Measurements from ENCODE around the gene CA11. TPM values are rescaled to one million over a fixed set of nuclear protein-coding genes. Genes with fewer than 3 reads are reported as not detected.

The CA11 gene
- total and polyA plus RNA-seq, 2 of the 8 experiments (the other 6 are each of a cell fraction or from before 2014, with no cell fraction given): 51.7 to 71.4 TPM

GRCh38 chr19:48629599-48630295, 16.2 kb downstream of the CA11 start:
- no peak overlapping the region for H2AFZ ChIP-seq (ENCODE audit: low read length)
- peak overlapping the region; percentile 83 for H4K91ac ChIP-seq (replicated peaks; ENCODE audit: insufficient read length, low read length)
- no peak overlapping the region for H2AK5ac ChIP-seq (ENCODE audit: low read depth, low read length)
- H3K9me3 ChIP-seq (ENCODE audit: insufficient read depth in 2 of 2, low read depth in 1 of 2, low read length in 1 of 2): no peaks in the 10 kb centered on the region
- ChIA-PET POLR2A (ENCODE audit: partially characterized antibody) (interaction anchor here (0.6 to 30.9 kb wide), 16 partner anchors 8 to 245 kb away, joined by 3 to 788 read pairs (median 4); partner anchors contain the start of genes CA11, FAM83E, FUT2 and RPL18), CTCF (ENCODE audit: partially characterized antibody) (interaction anchor here (0.6 to 2.1 kb wide), 12 partner anchors 9 to 149 kb away, joined by 3 to 6 read pairs (median 3); partner anchors contain the start of genes RPL18 and SPHK2)
- peak overlapping the region; percentile 90; the same call in 1 of the 2 replicates for H3K18ac ChIP-seq (ENCODE audit: extremely low read depth, low read length)
- H4K5ac ChIP-seq (ENCODE audit: insufficient read length, low read depth, low read length): peak overlapping the region; percentile 58
- peak overlapping the region; percentile 69 to 83 for H3K4me2 ChIP-seq (ENCODE audit: insufficient read depth in 1 of 2, low read depth in 2 of 2, low read length in 2 of 2)
- no peak overlapping the region for H3K27ac ChIP-seq (ENCODE audit: low read depth, low read length)
- H2BK120ac ChIP-seq (replicated peaks; ENCODE audit: low read depth, low read length): no peak overlapping the region
- H2BK12ac ChIP-seq (ENCODE audit: low read depth, low read length): peak overlapping the region; percentile 81; the same call in 1 of the 2 replicates
- peaks cover 0 to 13% of the 10 kb centered on the region in 2 experiments; a peak in 3 of 4 replicates for H3K79me2 ChIP-seq (ENCODE audit: control insufficient read depth in 1 of 2, insufficient read depth in 2 of 2, low read length in 2 of 2)
- H2BK5ac ChIP-seq (ENCODE audit: low read depth, low read length): peak overlapping the region; percentile 76
- no peaks in the 10 kb centered on the region for H3K79me1 ChIP-seq (ENCODE audit: low read depth, low read length)
- H3K4me1 ChIP-seq (replicated peaks in 1 of 4; ENCODE audit: control insufficient read depth in 3 of 4, insufficient read depth in 4 of 4, low read length in 3 of 4): peaks cover 4 to 31% (median 21%) of the 10 kb centered on the region in 4 experiments
- peak overlapping the region; percentile 11 to 55 (median 28); a peak in 7 of 8 replicates for H3K4me3 ChIP-seq (ENCODE audit: extremely low read depth in 1 of 4, insufficient read depth in 2 of 4, low read depth in 3 of 4, low read length in 4 of 4)
- DNase-seq (ENCODE audit: low read depth in 1 of 2, low spot score in 2 of 2) (peak; percentile 97 to 100), FAIRE-seq (peak; percentile 63)
- H3K4ac ChIP-seq (replicated peaks; ENCODE audit: insufficient read length, low read depth, low read length): peak overlapping the region; percentile 73
- H3K14ac ChIP-seq (ENCODE audit: insufficient read length): no peak overlapping the region
- peaks cover 2 to 11% of the 10 kb centered on the region in 2 experiments for H4K20me1 ChIP-seq (replicated peaks in 1 of 2; ENCODE audit: control insufficient read depth in 1 of 2, insufficient read depth in 2 of 2, low read length in 2 of 2)
- H2BK20ac ChIP-seq (ENCODE audit: low read length): no peak overlapping the region
- no peaks in the 10 kb centered on the region for H3K27me3 ChIP-seq (replicated peaks in 1 of 4; ENCODE audit: control insufficient read depth in 3 of 4, extremely low read depth in 1 of 4, insufficient read depth in 3 of 4, low read length in 3 of 4)
- peaks cover 16% of the 10 kb centered on the region for H3K23me2 ChIP-seq (ENCODE audit: low read depth, low read length)
- H4K8ac ChIP-seq (ENCODE audit: extremely low read depth, insufficient read depth, low read length): peak overlapping the region; percentile 82
- 20% methylated on average over 48 of the region's 48 CpGs; no CpG with 5 or more reads in 1 of the 2 experiments for WGBS, 2 experiments (ENCODE audit: extremely low coverage in 1 of 2, insufficient coverage in 1 of 2, insufficient read length in 1 of 2, insufficient replicate concordance in 2 of 2, low coverage in 1 of 2, low lambda C conversion rate in 2 of 2, missing lambda C conversion rate in 1 of 2)
- no peak overlapping the region for H2BK15ac ChIP-seq (ENCODE audit: low read length)
- no peak overlapping the region for H3K56ac ChIP-seq (replicated peaks; ENCODE audit: insufficient read length, low read depth, low read length)
- no peak overlapping the region for H3K23ac ChIP-seq (ENCODE audit: insufficient read length)
- H3K9ac ChIP-seq (replicated peaks in 1 of 4; ENCODE audit: extremely low read depth in 1 of 4, low read depth in 3 of 4, low read length in 3 of 4): no peak overlapping the region; a peak in 1 of 7 replicates
- H3K36me3 ChIP-seq (ENCODE audit: control insufficient read depth in 2 of 4, insufficient read depth in 4 of 4, low read length in 3 of 4): peaks cover 0 to 11% (median 1%) of the 10 kb centered on the region in 4 experiments; a peak in 1 of 8 replicates
- TF ChIP-seq JUND (IDR thresholded peaks at IDR 0.05; ENCODE audit: low read length) (no peak), SIX5 (IDR thresholded peaks at IDR 0.05; ENCODE audit: low read depth, low read length) (no peak), USF2 (IDR thresholded peaks at IDR 0.05; ENCODE audit: low read length) (peak; percentile 2; the same call in 1 of the 2 replicates), POLR2A (IDR thresholded peaks at IDR 0.05; ENCODE audit: control extremely low read depth in 1 of 2, low read depth in 2 of 2, low read length in 2 of 2) (peak; percentile 65 to 86), EZH2 (IDR thresholded peaks at IDR 0.05; ENCODE audit: low read depth, low read length, severe bottlenecking) (no peak), YY1 (IDR thresholded peaks at IDR 0.05; ENCODE audit: low read depth, low read length) (no peak)

Measured in H1 (cell line).